Measurements from ENCODE around the gene PAGR1. TPM values are rescaled to one million over a fixed set of nuclear protein-coding genes. Genes with fewer than 3 reads are reported as not detected.

PAGR1 gene
- total and polyA plus RNA-seq, 9 of the 15 experiments (the other 6 are each of a cell fraction or from before 2014, with no cell fraction given): 1.4 to 58.2 (median 16.8) TPM

DNA sequence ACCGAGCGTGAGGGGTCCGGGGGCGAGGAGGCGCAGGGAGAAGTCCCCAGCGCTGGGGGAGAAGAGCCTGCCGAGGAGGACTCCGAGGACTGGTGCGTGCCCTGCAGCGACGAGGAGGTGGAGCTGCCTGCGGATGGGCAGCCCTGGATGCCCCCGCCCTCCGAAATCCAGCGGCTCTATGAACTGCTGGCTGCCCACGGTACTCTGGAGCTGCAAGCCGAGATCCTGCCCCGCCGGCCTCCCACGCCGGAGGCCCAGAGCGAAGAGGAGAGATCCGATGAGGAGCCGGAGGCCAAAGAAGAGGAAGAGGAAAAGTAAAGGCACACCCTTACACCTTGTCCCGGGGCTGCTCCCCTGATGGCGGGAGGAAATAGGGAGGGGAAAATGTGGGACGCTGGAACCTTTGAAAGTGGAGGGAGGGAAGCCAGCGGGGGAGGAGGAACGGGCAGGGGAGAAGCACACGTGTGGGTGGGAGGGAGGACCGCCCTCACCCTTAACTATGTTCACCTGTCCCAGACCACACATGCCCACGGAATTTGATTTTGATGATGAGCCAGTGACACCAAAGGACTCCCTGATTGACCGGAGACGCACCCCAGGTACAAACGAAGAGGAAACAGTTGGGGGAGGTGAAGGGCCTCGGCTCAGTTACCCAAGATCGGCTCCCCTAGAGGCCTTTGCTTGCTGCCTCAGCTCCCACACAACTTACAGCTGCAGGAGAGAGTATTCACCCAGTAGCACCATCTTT, 916 bp downstream of the PAGR1 start (continued):
- TF ChIP-seq RNF2 (IDR thresholded peaks at IDR 0.05): no peak
- TF ChIP-seq ARNT (IDR thresholded peaks at IDR 0.05): no peak
- TF ChIP-seq XRCC4 (IDR thresholded peaks at IDR 0.05; ENCODE audit: extremely low read depth, insufficient read depth, insufficient read length): no peak
- no peak for TF ChIP-seq ZEB2 (IDR thresholded peaks at IDR 0.05)
- TF ChIP-seq NR0B1 (IDR thresholded peaks at IDR 0.05; ENCODE audit: partially characterized antibody): no peak
- no peak for TF ChIP-seq CHD4 (IDR thresholded peaks at IDR 0.05; ENCODE audit: insufficient read depth, insufficient replicate concordance, low read depth, low read length, poor library complexity, severe bottlenecking)
- no peak for TF ChIP-seq STAT5A (IDR thresholded peaks at IDR 0.05; ENCODE audit: borderline replicate concordance, low read length)
- TF ChIP-seq CHD1 (IDR thresholded peaks at IDR 0.05; ENCODE audit: low read length): no peak
- TF ChIP-seq HNRNPH1 (optimal IDR thresholded peaks at IDR 0.05; ENCODE audit: low read depth, low read length): no peak
- no peak for TF ChIP-seq TAL1 (IDR thresholded peaks at IDR 0.05)
- TF ChIP-seq, protein P1, sequence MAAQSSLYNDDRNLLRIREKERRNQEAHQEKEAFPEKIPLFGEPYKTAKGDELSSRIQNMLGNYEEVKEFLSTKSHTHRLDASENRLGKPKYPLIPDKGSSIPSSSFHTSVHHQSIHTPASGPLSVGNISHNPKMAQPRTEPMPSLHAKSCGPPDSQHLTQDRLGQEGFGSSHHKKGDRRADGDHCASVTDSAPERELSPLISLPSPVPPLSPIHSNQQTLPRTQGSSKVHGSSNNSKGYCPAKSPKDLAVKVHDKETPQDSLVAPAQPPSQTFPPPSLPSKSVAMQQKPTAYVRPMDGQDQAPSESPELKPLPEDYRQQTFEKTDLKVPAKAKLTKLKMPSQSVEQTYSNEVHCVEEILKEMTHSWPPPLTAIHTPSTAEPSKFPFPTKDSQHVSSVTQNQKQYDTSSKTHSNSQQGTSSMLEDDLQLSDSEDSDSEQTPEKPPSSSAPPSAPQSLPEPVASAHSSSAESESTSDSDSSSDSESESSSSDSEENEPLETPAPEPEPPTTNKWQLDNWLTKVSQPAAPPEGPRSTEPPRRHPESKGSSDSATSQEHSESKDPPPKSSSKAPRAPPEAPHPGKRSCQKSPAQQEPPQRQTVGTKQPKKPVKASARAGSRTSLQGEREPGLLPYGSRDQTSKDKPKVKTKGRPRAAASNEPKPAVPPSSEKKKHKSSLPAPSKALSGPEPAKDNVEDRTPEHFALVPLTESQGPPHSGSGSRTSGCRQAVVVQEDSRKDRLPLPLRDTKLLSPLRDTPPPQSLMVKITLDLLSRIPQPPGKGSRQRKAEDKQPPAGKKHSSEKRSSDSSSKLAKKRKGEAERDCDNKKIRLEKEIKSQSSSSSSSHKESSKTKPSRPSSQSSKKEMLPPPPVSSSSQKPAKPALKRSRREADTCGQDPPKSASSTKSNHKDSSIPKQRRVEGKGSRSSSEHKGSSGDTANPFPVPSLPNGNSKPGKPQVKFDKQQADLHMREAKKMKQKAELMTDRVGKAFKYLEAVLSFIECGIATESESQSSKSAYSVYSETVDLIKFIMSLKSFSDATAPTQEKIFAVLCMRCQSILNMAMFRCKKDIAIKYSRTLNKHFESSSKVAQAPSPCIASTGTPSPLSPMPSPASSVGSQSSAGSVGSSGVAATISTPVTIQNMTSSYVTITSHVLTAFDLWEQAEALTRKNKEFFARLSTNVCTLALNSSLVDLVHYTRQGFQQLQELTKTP (IDR thresholded peaks at IDR 0.05; ENCODE audit: low read depth in 1 of 2, partially characterized antibody in 2 of 2): peak in 1 of 2 experiments; percentile 44
- no peak for TF ChIP-seq NFE2 (IDR thresholded peaks at IDR 0.05; ENCODE audit: low read depth)
- TF ChIP-seq, protein P2, sequence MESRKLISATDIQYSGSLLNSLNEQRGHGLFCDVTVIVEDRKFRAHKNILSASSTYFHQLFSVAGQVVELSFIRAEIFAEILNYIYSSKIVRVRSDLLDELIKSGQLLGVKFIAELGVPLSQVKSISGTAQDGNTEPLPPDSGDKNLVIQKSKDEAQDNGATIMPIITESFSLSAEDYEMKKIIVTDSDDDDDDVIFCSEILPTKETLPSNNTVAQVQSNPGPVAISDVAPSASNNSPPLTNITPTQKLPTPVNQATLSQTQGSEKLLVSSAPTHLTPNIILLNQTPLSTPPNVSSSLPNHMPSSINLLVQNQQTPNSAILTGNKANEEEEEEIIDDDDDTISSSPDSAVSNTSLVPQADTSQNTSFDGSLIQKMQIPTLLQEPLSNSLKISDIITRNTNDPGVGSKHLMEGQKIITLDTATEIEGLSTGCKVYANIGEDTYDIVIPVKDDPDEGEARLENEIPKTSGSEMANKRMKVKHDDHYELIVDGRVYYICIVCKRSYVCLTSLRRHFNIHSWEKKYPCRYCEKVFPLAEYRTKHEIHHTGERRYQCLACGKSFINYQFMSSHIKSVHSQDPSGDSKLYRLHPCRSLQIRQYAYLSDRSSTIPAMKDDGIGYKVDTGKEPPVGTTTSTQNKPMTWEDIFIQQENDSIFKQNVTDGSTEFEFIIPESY (CRISPR knock-in tag; IDR thresholded peaks at IDR 0.05): no peak
- no peak for TF ChIP-seq MYC (IDR thresholded peaks at IDR 0.05; ENCODE audit: low read depth, low read length)
- no peak for TF ChIP-seq MYC (CRISPR knock-in tag; IDR thresholded peaks at IDR 0.05; ENCODE audit: borderline replicate concordance, low read depth)

Data from K562 (cell line).